ENCODE results near the gene PHTF2.
"Not testable (repeated sequence)": the region's sequence is repeated elsewhere in the genome, so short reads cannot be mapped to it uniquely, and the experiment has no call there.

The PHTF2 gene

GRCh38 chr7:77863860-77864259, 65.3 kb downstream of the PHTF2 start:
- TF ChIP-seq ZFX (IDR thresholded peaks at IDR 0.05) (no peak), CTCF (conservative IDR thresholded peaks at IDR 0.05) (no peak)
- no peak overlapping the region for H3K27ac ChIP-seq

- TF ChIP-seq CTCF (conservative IDR thresholded peaks at IDR 0.05) (no peak), ZFX (IDR thresholded peaks at IDR 0.05) (no peak)
- H3K27ac ChIP-seq: no peak overlapping the region
Measured at GRCh38 chr7:77866370-77866769, 67.8 kb downstream of the PHTF2 start.

GRCh38 chr7:77866786-77867536, 68.4 kb downstream of the PHTF2 start:
- TF ChIP-seq CTCF (conservative IDR thresholded peaks at IDR 0.05) (no peak), ZFX (IDR thresholded peaks at IDR 0.05) (no peak)
- no peak overlapping the region for H3K27ac ChIP-seq

GRCh38 chr7:77867537-77867865, 68.9 kb downstream of the PHTF2 start:
- H3K27ac ChIP-seq: no peak overlapping the region
- TF ChIP-seq CTCF (conservative IDR thresholded peaks at IDR 0.05) (no peak), ZFX (IDR thresholded peaks at IDR 0.05) (no peak)

GRCh38 chr7:77872256-77872655, 73.7 kb downstream of the PHTF2 start:
- not testable (repeated sequence) for H3K27ac ChIP-seq

GRCh38 chr7:77873416-77874327, 75.1 kb downstream of the PHTF2 start:
- H3K27ac ChIP-seq: not testable (repeated sequence)

- no peak overlapping the region for H3K27ac ChIP-seq
- no peak for TF ChIP-seq ZFX (IDR thresholded peaks at IDR 0.05)
- TF ChIP-seq CTCF (conservative IDR thresholded peaks at IDR 0.05): no peak
Measured at GRCh38 chr7:77877791-77878190, 79.2 kb downstream of the PHTF2 start.

- no peak overlapping the region for H3K27ac ChIP-seq
- no peak for TF ChIP-seq ZFX (IDR thresholded peaks at IDR 0.05)
- no peak for TF ChIP-seq CTCF (conservative IDR thresholded peaks at IDR 0.05)
Measured at GRCh38 chr7:77878500-77878899, 79.9 kb downstream of the PHTF2 start.

All from C4-2B (cell line).